Measurements from ENCODE around the gene COMMD10. TPM values are rescaled to one million over a fixed set of nuclear protein-coding genes. Genes with fewer than 3 reads are reported as not detected.

COMMD10 gene
- polyA plus RNA-seq, 1 experiment: 10.4 TPM

DNA sequence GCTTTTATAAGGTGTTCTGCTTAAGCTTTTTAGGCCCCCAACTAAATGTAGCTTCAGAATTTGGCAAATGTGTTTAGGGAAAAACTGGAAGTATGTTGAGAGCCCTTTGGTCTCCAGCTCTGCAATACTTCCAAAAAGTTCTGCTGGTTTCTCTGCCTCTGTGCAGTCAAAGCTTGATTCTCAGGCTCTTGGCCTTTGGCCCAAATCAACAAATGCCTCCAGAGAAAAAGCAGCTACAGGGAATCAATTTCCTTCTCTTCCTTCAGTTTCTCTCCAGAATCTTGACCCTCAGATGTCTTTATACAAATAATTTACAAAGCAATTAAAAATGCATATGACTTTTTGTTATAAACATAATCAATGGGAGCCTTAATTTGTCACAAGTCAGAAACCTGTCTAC lies 235.7 kb downstream of the COMMD10 start:
- CTCF ChIA-PET: no interaction called here
- Histone ChIP-seq H3K36me3 (ENCODE audit: control insufficient read depth, insufficient read depth, low read length) (no peaks in the 10 kb centered on the region), H3K27me3 (ENCODE audit: control insufficient read depth, insufficient read depth, low read length) (no peaks in the 10 kb centered on the region), H3K4me3 (ENCODE audit: low read depth, low read length) (no peak overlapping the region)
- POLR2A ChIA-PET: no interaction called here
- TF ChIP-seq, protein P1, sequence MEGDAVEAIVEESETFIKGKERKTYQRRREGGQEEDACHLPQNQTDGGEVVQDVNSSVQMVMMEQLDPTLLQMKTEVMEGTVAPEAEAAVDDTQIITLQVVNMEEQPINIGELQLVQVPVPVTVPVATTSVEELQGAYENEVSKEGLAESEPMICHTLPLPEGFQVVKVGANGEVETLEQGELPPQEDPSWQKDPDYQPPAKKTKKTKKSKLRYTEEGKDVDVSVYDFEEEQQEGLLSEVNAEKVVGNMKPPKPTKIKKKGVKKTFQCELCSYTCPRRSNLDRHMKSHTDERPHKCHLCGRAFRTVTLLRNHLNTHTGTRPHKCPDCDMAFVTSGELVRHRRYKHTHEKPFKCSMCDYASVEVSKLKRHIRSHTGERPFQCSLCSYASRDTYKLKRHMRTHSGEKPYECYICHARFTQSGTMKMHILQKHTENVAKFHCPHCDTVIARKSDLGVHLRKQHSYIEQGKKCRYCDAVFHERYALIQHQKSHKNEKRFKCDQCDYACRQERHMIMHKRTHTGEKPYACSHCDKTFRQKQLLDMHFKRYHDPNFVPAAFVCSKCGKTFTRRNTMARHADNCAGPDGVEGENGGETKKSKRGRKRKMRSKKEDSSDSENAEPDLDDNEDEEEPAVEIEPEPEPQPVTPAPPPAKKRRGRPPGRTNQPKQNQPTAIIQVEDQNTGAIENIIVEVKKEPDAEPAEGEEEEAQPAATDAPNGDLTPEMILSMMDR (IDR thresholded peaks at IDR 0.05; ENCODE audit: insufficient read depth, low read depth, low read length): no peak
- DNase-seq (ENCODE audit: low read depth): no peak

DNA sequence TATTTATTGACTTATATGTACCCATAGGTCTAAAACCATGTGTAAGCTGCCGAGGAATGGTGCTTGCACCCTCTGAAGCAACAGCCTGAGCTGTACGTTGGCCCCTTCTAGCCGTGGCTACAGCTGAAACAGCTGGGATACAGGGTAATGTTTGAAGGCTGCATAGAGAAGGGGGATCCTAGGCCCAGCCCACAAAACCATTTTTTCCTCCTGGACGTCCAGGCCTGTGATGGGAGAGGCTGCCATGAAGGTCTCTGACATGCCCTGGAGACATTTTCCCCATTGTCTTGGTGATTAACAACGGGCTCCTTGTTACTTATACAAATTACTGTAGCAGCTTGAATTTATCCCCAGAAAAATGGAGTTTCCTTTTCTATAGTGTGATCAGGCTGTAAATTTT lies 244.7 kb downstream of the COMMD10 start:
- no peak for DNase-seq (ENCODE audit: low read depth)
- ChIA-PET CTCF (no interaction called here), POLR2A (no interaction called here)
- H3K27me3 ChIP-seq (ENCODE audit: control insufficient read depth, insufficient read depth, low read length): no peaks in the 10 kb centered on the region
- H3K36me3 ChIP-seq (ENCODE audit: control insufficient read depth, insufficient read depth, low read length): no peaks in the 10 kb centered on the region
- H3K4me3 ChIP-seq (ENCODE audit: low read depth, low read length): no peak overlapping the region
- TF ChIP-seq, protein P1 (IDR thresholded peaks at IDR 0.05; ENCODE audit: insufficient read depth, low read depth, low read length): no peak

DNA sequence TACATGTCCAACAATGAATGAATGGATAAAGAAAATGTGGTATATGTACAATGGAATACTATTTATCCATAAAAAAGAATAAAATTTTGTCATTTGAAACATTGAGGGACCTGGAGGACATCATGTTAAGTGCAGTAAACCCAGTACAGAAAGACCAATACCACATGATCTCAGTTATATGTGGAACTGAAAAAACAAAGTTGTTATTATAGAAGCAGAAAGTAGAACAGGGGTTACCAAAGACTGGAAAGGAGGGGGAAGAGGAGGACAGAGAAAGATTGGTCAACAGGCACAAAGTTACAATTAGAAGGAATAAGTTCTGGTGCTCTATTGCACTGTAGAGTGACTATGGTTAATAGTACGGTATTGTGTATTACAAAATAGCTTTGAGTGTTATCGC lies 256.0 kb downstream of the COMMD10 start:
- POLR2A ChIA-PET: no interaction called here
- CTCF ChIA-PET: interaction anchor here (1.3 kb wide), 1 partner anchor 19 kb away, joined by 3 read pairs; no protein-coding TSS in a partner anchor
- DNase-seq (ENCODE audit: low read depth): no peak
- Histone ChIP-seq H3K4me3 (ENCODE audit: low read depth, low read length) (no peak overlapping the region), H3K27me3 (ENCODE audit: control insufficient read depth, insufficient read depth, low read length) (no peaks in the 10 kb centered on the region), H3K36me3 (ENCODE audit: control insufficient read depth, insufficient read depth, low read length) (no peaks in the 10 kb centered on the region)
- TF ChIP-seq, protein P1 (IDR thresholded peaks at IDR 0.05; ENCODE audit: insufficient read depth, low read depth, low read length): no peak

Small RNA genes lying within 50 kb of the gene (small RNA-seq; reads per million reads assigned to genes)
- not detected for gene HMGN2P27 (ENCODE audit: insufficient read length, low read depth, low replicate concordance)
- not detected for gene RNU6-644P (ENCODE audit: insufficient read length, low read depth, low replicate concordance)

Other genes with a start within 250 kb of the COMMD10 start
- 34.6 and 71.1 TPM in 2 replicates for gene ATG12, start 243.5 kb upstream of the COMMD10 start, polyA plus RNA-seq (2011; rRNA removed)
- 27.6 and 77.0 TPM in 2 replicates for gene AP3S1, start 243.1 kb upstream of the COMMD10 start, polyA plus RNA-seq (2011; rRNA removed)
- 0.05 and 0.21 TPM in 2 replicates for gene LVRN, start 122.5 kb upstream of the COMMD10 start, polyA plus RNA-seq (2011; rRNA removed)
- not detected in 2 replicates for gene ARL14EPL, start 52.6 kb upstream of the COMMD10 start, polyA plus RNA-seq (2011; rRNA removed)

Measured in BJ (cell line).